DOHH2 (cell line): ENCODE results near the gene UBE2H.

ENCODE experiments used
- CTCF ChIP-seq: fragments of 200-600 bp; sonication (generic); IDR thresholded peaks from one replicate; pipeline ENCODE4 v1.5.1; 2014; ENCODE audit warnings: antibody characterized with exemption, mild to moderate bottlenecking, low read depth, low read length; ENCODE audit not compliant: poor library complexity, severe bottlenecking
- EZH2phosphoT487 ChIP-seq: fragments of 200-600 bp; sonication (generic); IDR thresholded peaks from 2 replicates; pipeline ENCODE4 v1.6.1; 2017; ENCODE audit warnings: borderline replicate concordance, mild to moderate bottlenecking, antibody characterized with exemption, low read length, moderate library complexity, mixed read lengths

DNA sequence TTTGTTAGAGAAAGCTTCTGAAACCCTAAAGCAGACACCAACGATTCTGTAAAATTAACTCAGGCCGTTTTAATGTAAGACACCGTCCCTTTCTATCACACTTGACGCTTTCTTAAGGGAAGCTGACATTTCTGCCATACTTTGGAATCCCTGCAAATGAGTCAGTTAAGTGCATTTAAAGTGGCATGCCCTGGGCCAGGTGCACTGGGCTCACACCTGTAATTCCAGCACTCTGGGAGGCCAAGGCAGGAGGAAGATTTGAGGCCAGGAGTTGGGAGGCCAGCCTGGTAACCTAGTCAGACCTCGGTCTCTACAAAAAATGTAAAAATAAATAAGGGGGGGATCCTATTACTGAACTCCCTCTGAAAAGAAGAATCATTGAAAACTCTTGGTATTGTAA lies 4.4 kb downstream of the UBE2H start:
- TF ChIP-seq EZH2phosphoT487 (no peak), CTCF (no peak)
